ENCODE measurements around the gene ACOT8.
A peak's percentile ranks its signal among the peaks of the same experiment; 100 is the strongest.
"Not testable (repeated sequence)": the region's sequence is repeated elsewhere in the genome, so short reads cannot be mapped to it uniquely, and the experiment has no call there.

The ACOT8 gene

GRCh38 chr20:45887346-45887715, 30.1 kb upstream of the ACOT8 start, which contains the start of gene SPATA25:
TSS of gene SPATA25 (minus strand) at chr20:45887622. CDS start at chr20:45887590, 32 bp downstream.
- no peak for DNase-seq (ENCODE audit: low spot score)

GRCh38 chr20:45886590-45887345, 29.6 kb upstream of the ACOT8 start:
- DNase-seq (ENCODE audit: low spot score), result no peak

- no peak for DNase-seq (ENCODE audit: low spot score)
Observed at GRCh38 chr20:45883100-45883469, 25.9 kb upstream of the ACOT8 start.

- no peak for DNase-seq (ENCODE audit: low spot score)
Observed at GRCh38 chr20:45882469-45883099, 25.4 kb upstream of the ACOT8 start.

- DNase-seq (ENCODE audit: low spot score), result peak; percentile 99
Observed at GRCh38 chr20:45880988-45881788, 24.0 kb upstream of the ACOT8 start, which contains the start of gene ZSWIM1. TSS of gene ZSWIM1 (plus strand) at chr20:45881227. CDS start at chr20:45882593, 1,366 bp downstream.

- DNase-seq (ENCODE audit: low spot score), result no peak
Observed at GRCh38 chr20:45878076-45878761, 21.0 kb upstream of the ACOT8 start.

- no peak for DNase-seq (ENCODE audit: low spot score)
Observed at GRCh38 chr20:45874576-45874975, 17.4 kb upstream of the ACOT8 start.

GRCh38 chr20:45874104-45874481, 16.9 kb upstream of the ACOT8 start:
- not testable (repeated sequence) for DNase-seq (ENCODE audit: low spot score)

GRCh38 chr20:45873409-45874103, 16.4 kb upstream of the ACOT8 start:
- DNase-seq (ENCODE audit: low spot score), result no peak

GRCh38 chr20:45872626-45873025, 15.4 kb upstream of the ACOT8 start:
- DNase-seq (ENCODE audit: low spot score), result no peak

- DNase-seq (ENCODE audit: low spot score), result no peak
Observed at GRCh38 chr20:45867819-45868176, 10.6 kb upstream of the ACOT8 start.

GRCh38 chr20:45867136-45867818, 10.1 kb upstream of the ACOT8 start:
- DNase-seq (ENCODE audit: low spot score), result no peak

- DNase-seq (ENCODE audit: low spot score), result no peak
Observed at GRCh38 chr20:45866454-45866853, 9.3 kb upstream of the ACOT8 start.

- DNase-seq (ENCODE audit: low spot score), result no peak
Observed at GRCh38 chr20:45863543-45864470, 6.6 kb upstream of the ACOT8 start.

GRCh38 chr20:45861221-45862075, 4.3 kb upstream of the ACOT8 start:
- no peak for DNase-seq (ENCODE audit: low spot score)

- DNase-seq (ENCODE audit: low spot score), result no peak
Observed at GRCh38 chr20:45860560-45861220, 3.5 kb upstream of the ACOT8 start.

- no peak for DNase-seq (ENCODE audit: low spot score)
Observed at GRCh38 chr20:45859916-45860315, 2.7 kb upstream of the ACOT8 start.

GRCh38 chr20:45857882-45858216, 657 bp upstream of the ACOT8 start:
- no peak for DNase-seq (ENCODE audit: low spot score)

- no peak for DNase-seq (ENCODE audit: low spot score)
Observed at GRCh38 chr20:45853484-45853883, 3.7 kb downstream of the ACOT8 start.

All from SW480 (cell line).